HAP-1 (cell line): ENCODE data around the gene SETD3.
"Not testable (repeated sequence)": the region's sequence is repeated elsewhere in the genome, so short reads cannot be mapped to it uniquely, and the experiment has no call there.

Source experiments
- DNase-seq, 2 experiments: peaks; one replicate each; pipeline ENCODE4 v3.0.0-alpha.2; 2016 to 2020; ENCODE audit warnings: low spot score in 2 of 2
- H3K27me3 ChIP-seq: fragments of 250-450 bp; sonication (Bioruptor Pico); 2 replicates; pipeline ENCODE4 v1.5.1; 2020; ENCODE audit warnings: low read depth, mild to moderate bottlenecking, moderate library complexity
- H3K36me3 ChIP-seq: fragments of 250-450 bp; sonication (Bioruptor Pico); replicated peaks from 2 replicates; pipeline ENCODE4 v1.5.1; 2020; ENCODE audit warnings: mild to moderate bottlenecking
- H3K4me1 ChIP-seq: fragments of 250-450 bp; sonication (Bioruptor Pico); 2 replicates; pipeline ENCODE4 v1.5.1; 2020; ENCODE audit warnings: mild to moderate bottlenecking
- H3K4me3 ChIP-seq: fragments of 250-450 bp; sonication (Bioruptor Pico); 2 replicates; pipeline ENCODE4 v1.5.1; 2020; ENCODE audit warnings: mild to moderate bottlenecking, moderate library complexity
- H3K9me3 ChIP-seq: fragments of 250-450 bp; sonication (Bioruptor Pico); 2 replicates; pipeline ENCODE4 v1.5.1; 2020; ENCODE audit warnings: mild to moderate bottlenecking, moderate library complexity
- in situ Hi-C: fragments of 300-500 bp; cut with MboI; formaldehyde crosslinking; loops from 3 replicates; pipeline ENCODE4 v1.14.3; 2020; ENCODE audit warnings: low sequenced_read_pairs, inconsistent platforms, mixed read lengths

SETD3 gene

GRCh38 chr14:99351166-99352007 is 129.3 kb downstream of the SETD3 start:
- Histone ChIP-seq H3K27me3 (no peaks in the 10 kb centered on the region), H3K36me3 (no peaks in the 10 kb centered on the region), H3K4me3 (no peak overlapping the region), H3K4me1 (no peaks in the 10 kb centered on the region), H3K9me3 (no peaks in the 10 kb centered on the region)
- DNase-seq, result no peak
- in situ Hi-C loops, result no loop called here

- Histone ChIP-seq H3K36me3 (no peaks in the 10 kb centered on the region), H3K4me3 (no peak overlapping the region), H3K9me3 (no peaks in the 10 kb centered on the region), H3K4me1 (no peaks in the 10 kb centered on the region), H3K27me3 (no peaks in the 10 kb centered on the region)
- in situ Hi-C loops, result no loop called here
- no peak for DNase-seq
These were observed 129.9 kb downstream of the SETD3 start for GRCh38 chr14:99350751-99351150.

GRCh38 chr14:99349721-99350495 is 130.8 kb downstream of the SETD3 start:
- no peaks in the 10 kb centered on the region; the same call in 1 of the 2 replicates for H3K27me3 ChIP-seq
- H3K4me1 ChIP-seq, result no peaks in the 10 kb centered on the region
- no peaks in the 10 kb centered on the region for H3K9me3 ChIP-seq
- in situ Hi-C loops, result no loop called here
- no peaks in the 10 kb centered on the region for H3K36me3 ChIP-seq
- no peak overlapping the region for H3K4me3 ChIP-seq
- DNase-seq, result no peak

- Histone ChIP-seq H3K4me3 (no peak overlapping the region), H3K27me3 (no peaks in the 10 kb centered on the region; the same call in 1 of the 2 replicates), H3K4me1 (no peaks in the 10 kb centered on the region), H3K36me3 (no peaks in the 10 kb centered on the region), H3K9me3 (no peaks in the 10 kb centered on the region)
- no peak for DNase-seq
- in situ Hi-C loops, result no loop called here
These were observed 131.6 kb downstream of the SETD3 start for GRCh38 chr14:99348816-99349614.

- H3K27me3 ChIP-seq, H3K36me3 ChIP-seq, H3K4me1 ChIP-seq, H3K9me3 ChIP-seq, H3K4me3 ChIP-seq, in situ Hi-C loops, DNase-seq: not testable (repeated sequence)
These were observed 132.4 kb downstream of the SETD3 start for GRCh38 chr14:99348231-99348630.
